Activated naive CD4-positive, alpha-beta T cell treated with anti-CD3 and anti-CD28 coated beads for 36 hours (primary cell): ENCODE data around the gene ARL5C. TPM values are rescaled to one million over a fixed set of nuclear protein-coding genes. Genes with fewer than 3 reads are reported as not detected.

Source experiments
- CTCF ChIA-PET: fragments of 350-600 bp; sonication (Branson Sonifier 250); formaldehyde crosslinking; loops from one replicate; lab custom pipeline; 2021; ENCODE audit warnings: antibody characterized with exemption; lab: Charles Lee
- DNase-seq: peaks from one replicate; pipeline ENCODE4 v3.0.0-alpha.2; 2020
- H3K27ac Mint-ChIP-seq: one replicate; pipeline ENCODE4 v1.8.0; 2021; ENCODE audit warnings: mild to moderate bottlenecking, mixed read lengths
- H3K27me3 Mint-ChIP-seq: one replicate; pipeline ENCODE4 v1.8.0; 2021; ENCODE audit warnings: low read depth, mixed read lengths
- H3K36me3 Mint-ChIP-seq: one replicate; pipeline ENCODE4 v1.8.0; 2021; ENCODE audit warnings: low read depth, mixed read lengths
- H3K4me1 Mint-ChIP-seq: one replicate; pipeline ENCODE4 v1.8.0; 2021; ENCODE audit warnings: low read depth, mixed read lengths
- H3K4me3 Mint-ChIP-seq: one replicate; pipeline ENCODE4 v1.8.0; 2021; ENCODE audit warnings: mild to moderate bottlenecking, moderate library complexity, mixed read lengths
- H3K9me3 Mint-ChIP-seq: one replicate; pipeline ENCODE4 v1.8.0; 2021; ENCODE audit warnings: mixed read lengths
- intact Hi-C: fragments of 100-400 bp; cut with micrococcal nuclease; formaldehyde crosslinking; loops from one replicate; pipeline ENCODE4 v1.15.1; 2023
- total RNA-seq, 2 experiments: library from RNA; stranded (reverse); gene quantifications; one replicate each; pipeline ENCODE4 v1.2.3, GENCODE V29; 2021

The ARL5C gene
- total RNA-seq, 2 experiments from 2014 or later = not detected

- Mint-ChIP-seq H3K27me3 (no peaks in the 10 kb centered on the region), H3K27ac (no peak overlapping the region), H3K36me3 (no peaks in the 10 kb centered on the region), H3K9me3 (no peaks in the 10 kb centered on the region), H3K4me3 (no peak overlapping the region), H3K4me1 (peaks cover 3% of the 10 kb centered on the region)
- no peak for DNase-seq
- CTCF ChIA-PET = interaction anchor here (0.6 to 2.6 kb wide), 3 partner anchors 11 to 173 kb away, joined by 3 to 8 read pairs (median 3); no protein-coding TSS in a partner anchor
- intact Hi-C loops = no loop called here
These were observed 51.2 kb downstream of the ARL5C start for GRCh38 chr17:39114723-39115122.

- Mint-ChIP-seq H3K27ac (no peak overlapping the region), H3K9me3 (no peaks in the 10 kb centered on the region), H3K4me3 (no peak overlapping the region), H3K4me1 (peaks cover 3% of the 10 kb centered on the region), H3K27me3 (no peaks in the 10 kb centered on the region), H3K36me3 (no peaks in the 10 kb centered on the region)
- no peak for DNase-seq
- CTCF ChIA-PET = no interaction called here
- intact Hi-C loops = no loop called here
These were observed 52.1 kb downstream of the ARL5C start for GRCh38 chr17:39113871-39114270.

GRCh38 chr17:39110435-39111136 lies 55.4 kb downstream of the ARL5C start:
- CTCF ChIA-PET = no interaction called here

GRCh38 chr17:39108461-39109375 lies 57.2 kb downstream of the ARL5C start:
- CTCF ChIA-PET = interaction anchor here (0.6 kb wide), 1 partner anchor 269 kb away, joined by 3 read pairs; no protein-coding TSS in a partner anchor
- Mint-ChIP-seq H3K4me1 (no peaks in the 10 kb centered on the region), H3K36me3 (no peaks in the 10 kb centered on the region), H3K9me3 (no peaks in the 10 kb centered on the region), H3K27me3 (no peaks in the 10 kb centered on the region), H3K4me3 (no peak overlapping the region), H3K27ac (no peak overlapping the region)
- intact Hi-C loops = no loop called here
- no peak for DNase-seq

More at GRCh38 chr17:39110435-39111136, 55.4 kb downstream of the ARL5C start:
- no peaks in the 10 kb centered on the region for H3K27me3 Mint-ChIP-seq
- H3K27ac Mint-ChIP-seq = no peak overlapping the region
- no peaks in the 10 kb centered on the region for H3K4me1 Mint-ChIP-seq
- no peak overlapping the region for H3K4me3 Mint-ChIP-seq
- H3K36me3 Mint-ChIP-seq = no peaks in the 10 kb centered on the region
- intact Hi-C loops = no loop called here
- H3K9me3 Mint-ChIP-seq = no peaks in the 10 kb centered on the region
- DNase-seq = no peak

GRCh38 chr17:39107973-39108372 lies 58.0 kb downstream of the ARL5C start:
- Mint-ChIP-seq H3K4me1 (no peaks in the 10 kb centered on the region), H3K9me3 (no peaks in the 10 kb centered on the region), H3K36me3 (no peaks in the 10 kb centered on the region), H3K27me3 (no peaks in the 10 kb centered on the region), H3K4me3 (no peak overlapping the region), H3K27ac (no peak overlapping the region)
- CTCF ChIA-PET = interaction anchor here (0.6 to 1.8 kb wide), 2 partner anchors 125 to 270 kb away, joined by 3 to 5 read pairs; no protein-coding TSS in a partner anchor
- intact Hi-C loops = no loop called here
- no peak for DNase-seq

- Mint-ChIP-seq H3K36me3 (no peaks in the 10 kb centered on the region), H3K27me3 (no peaks in the 10 kb centered on the region), H3K9me3 (no peaks in the 10 kb centered on the region), H3K4me1 (peaks cover 5% of the 10 kb centered on the region), H3K4me3 (no peak overlapping the region), H3K27ac (no peak overlapping the region)
- DNase-seq = no peak
- intact Hi-C loops = no loop called here
- CTCF ChIA-PET = interaction anchor here (0.8 to 1.8 kb wide), 2 partner anchors 76 to 124 kb away, joined by 3 to 5 read pairs; no protein-coding TSS in a partner anchor
These were observed 58.8 kb downstream of the ARL5C start for GRCh38 chr17:39107155-39107554.

Other genes with a start within 250 kb of the ARL5C start
- gene FBXO47, start 198.8 kb downstream of the ARL5C start, total RNA-seq = under 1 TPM; 0.14 to 0.15 TPM
- gene PLXDC1, start 14.5 kb downstream of the ARL5C start, total RNA-seq = 1 to 10 TPM; 1.2 to 1.4 TPM
- 1 to 10 TPM; 5.3 to 5.9 TPM for gene CACNB1, start 31.5 kb upstream of the ARL5C start, total RNA-seq
- 1,000 to 10,000 TPM; 3,280 to 3,392 TPM for gene RPL19, start 34.1 kb upstream of the ARL5C start, total RNA-seq
- gene STAC2, start 59.8 kb upstream of the ARL5C start, total RNA-seq = not detected
- 10 to 100 TPM; 14.2 to 15.4 TPM for gene FBXL20, start 235.5 kb upstream of the ARL5C start, total RNA-seq